ENCODE data around the gene KLHL36.
A peak's percentile ranks its signal among the peaks of the same experiment; 100 is the strongest.

The KLHL36 gene

DNA sequence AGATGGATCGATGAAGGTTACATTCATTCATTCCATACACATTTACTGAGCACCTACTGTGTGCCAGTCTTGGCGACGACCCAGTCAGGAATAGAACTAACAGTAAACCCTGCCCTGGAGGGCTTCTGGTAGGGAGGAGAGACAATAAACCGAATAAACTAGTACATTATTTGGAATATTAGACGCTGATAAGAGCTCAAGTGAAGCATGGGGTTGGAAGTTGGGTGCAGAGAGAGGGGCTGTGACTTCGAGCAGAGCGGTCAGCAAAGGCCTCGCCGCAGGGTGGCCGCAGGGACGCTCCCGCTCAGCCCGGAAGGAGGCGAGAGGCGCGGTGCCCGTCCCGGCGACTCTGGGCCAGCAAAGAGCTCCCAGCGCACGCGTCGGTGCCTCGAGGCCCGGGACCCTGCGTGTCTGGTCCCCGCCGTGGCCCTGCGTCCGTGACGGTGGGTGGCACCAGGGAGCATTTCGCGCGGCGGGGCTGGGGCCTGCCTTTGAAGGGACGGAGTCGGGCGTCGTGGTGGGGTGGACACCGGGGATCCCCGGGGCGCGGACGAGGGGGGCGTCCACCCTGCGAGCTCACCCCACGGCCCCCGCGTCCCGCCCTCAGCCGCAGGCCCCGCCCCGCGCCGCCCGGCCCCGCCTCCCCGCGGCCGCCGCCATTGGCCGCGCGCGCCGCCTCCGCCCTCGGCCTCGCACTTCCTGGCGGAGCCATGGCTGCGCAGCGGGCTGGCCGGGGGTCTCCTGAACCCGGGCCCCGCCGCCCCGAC is at the start of gene KLHL36:
KLHL36 (plus strand) TSS at position 684 of the 767 bp plus-strand sequence. CDS start 2,357 bp downstream, outside the sequence.
- peak; percentile 70 for DNase-seq

DNA sequence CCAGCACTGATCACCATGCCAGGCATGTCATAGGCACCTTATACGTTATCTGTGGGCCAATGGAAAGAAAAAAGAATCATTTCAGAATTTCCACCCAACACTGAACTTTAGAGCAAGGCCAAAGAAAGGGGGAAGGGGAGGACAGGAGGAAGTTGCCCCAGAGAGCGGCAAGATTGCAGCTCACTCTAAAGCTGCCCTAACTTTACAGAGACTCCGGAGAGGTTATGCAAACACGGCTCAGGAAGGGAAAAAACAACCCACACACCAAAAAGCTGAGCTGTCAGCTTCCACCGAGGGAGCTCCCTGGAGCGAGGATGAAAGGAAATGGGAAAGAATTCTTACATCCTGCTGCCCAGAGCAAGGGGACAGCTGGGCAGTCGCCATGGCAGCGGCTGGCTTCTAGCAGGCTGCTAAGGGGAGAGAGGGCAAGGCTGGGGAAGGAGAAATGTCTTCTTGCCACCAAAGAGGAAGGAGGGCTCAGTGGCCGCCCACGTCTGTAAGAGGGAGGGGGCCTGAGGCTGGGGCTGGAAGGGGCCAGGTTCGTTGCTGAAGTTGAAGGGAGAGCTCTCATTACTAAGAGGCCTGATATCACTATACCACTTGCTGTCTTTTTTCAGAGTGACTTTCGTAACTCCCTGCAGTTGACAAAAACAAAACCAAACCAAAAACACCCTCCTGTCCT is 48.6 kb upstream of the KLHL36 start:
- peak; percentile 88 for DNase-seq

DNA sequence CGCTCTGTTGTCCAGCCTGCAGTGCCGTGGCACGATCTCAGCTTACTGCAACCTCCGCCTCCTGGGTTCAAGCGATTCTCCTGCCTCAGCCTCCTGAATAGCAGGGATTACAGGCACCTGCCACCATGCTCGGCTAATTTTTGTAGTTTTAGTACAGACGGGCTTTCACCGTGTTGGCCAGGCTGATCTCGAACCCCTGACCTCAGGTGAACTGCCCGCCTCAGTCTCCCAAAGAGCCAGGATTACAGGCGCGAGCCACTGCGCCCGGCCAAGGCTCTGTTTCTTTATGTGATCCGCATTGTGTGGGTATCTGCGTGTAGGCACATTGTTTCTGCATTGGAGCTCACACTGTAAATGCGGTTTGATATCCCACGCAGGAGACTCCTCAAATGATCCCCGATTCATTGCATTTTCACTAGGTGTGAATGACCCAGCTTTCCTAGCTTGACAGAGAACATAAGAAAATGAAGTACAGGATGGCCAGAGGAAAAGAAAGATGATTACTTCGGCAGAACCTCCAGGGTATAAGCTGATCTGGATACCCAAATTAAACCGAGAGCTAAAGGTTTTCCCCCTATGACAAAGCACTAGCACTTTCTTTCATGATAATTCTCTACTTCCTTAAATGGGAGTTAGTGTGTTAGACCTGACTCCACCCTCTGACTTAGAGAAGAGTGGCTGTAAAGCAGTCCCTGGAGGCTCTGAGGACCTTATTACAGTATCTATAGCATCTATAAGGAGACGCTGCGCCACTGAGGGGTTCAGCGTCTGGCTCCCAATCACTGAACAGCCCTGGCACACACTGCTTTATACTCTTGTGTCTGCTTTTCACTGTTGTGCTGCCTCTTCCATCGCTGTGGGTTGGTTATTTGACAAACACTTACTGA is 47.7 kb upstream of the KLHL36 start:
- DNase-seq: peak; percentile 91

DNA sequence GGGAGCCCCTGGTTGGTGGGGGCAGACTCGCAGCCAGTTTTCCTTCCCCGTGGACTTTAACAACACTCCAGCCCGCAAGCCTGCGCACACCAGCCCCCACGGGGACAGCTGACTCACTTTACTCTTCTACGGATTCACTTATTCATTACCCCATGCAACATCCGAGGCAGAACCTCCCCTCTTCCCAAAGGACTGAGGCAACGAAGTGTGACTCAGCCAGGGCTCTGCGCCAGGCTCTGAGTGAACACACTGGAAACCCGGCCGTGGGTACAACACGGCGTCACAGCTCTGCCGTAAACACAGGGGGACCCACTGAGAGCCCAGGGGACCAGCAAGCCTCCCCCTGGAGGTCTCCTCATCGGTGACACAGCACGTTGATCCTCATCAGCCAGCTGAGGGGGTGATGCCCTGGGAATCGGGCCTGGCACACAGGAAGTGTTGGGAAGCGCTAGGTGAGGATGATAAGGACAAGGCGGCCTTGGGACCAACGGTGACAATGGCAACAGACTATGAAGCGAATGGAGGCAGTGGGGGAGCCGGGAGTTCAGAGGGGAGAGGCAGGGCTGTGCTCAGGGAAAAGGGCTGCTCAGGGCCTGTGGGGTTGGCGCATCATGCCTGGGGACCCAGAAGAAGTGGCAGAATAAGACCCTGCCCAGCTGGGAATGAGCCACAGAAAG is 45.0 kb upstream of the KLHL36 start:
- DNase-seq: peak; percentile 49

DNA sequence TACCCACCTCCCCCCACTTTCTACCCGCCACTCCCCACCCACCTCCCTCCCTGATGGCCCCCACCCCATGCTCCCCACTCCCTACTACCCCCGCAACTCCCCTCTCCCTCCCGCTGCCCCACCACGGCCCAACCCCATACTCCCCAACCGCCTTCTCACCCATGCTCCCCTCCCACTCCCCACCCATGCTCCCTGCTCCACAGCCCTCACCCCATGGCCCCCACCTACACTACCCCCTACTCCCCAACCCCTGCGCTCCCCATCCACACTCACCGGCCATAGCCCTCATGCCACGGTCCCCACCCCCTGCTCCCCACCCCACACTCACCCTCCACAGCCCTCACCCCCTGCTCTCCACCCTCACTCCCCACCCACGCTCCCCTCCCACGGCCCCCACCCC is 44.4 kb upstream of the KLHL36 start:
- no peak for DNase-seq

DNA sequence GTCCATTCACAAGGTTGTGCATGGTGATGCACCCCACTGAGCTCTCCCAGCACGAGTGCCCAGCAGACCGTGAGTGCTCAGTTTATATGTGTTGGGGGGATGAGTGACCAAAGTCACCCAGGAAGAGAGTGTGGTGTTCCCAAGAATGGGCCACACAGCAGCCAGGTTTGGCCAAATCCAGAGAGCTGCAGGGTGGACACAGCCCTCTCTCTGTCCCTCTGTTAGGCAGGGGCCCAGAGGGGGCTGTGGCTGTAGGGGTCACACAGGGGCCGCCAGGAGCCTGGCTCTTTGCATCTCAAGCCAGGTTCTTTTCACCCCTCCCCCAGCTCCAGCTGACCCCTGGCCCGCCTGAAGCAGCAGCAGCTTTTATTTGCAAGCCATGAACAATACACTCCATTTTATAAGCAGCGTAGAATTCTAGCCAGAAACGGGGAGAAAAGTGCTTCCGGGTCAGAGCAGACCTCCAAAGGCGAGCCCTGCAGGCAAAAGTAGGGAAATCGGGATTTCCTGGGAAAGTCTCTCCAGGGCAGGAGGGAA is 43.8 kb upstream of the KLHL36 start:
- no peak for DNase-seq

DNA sequence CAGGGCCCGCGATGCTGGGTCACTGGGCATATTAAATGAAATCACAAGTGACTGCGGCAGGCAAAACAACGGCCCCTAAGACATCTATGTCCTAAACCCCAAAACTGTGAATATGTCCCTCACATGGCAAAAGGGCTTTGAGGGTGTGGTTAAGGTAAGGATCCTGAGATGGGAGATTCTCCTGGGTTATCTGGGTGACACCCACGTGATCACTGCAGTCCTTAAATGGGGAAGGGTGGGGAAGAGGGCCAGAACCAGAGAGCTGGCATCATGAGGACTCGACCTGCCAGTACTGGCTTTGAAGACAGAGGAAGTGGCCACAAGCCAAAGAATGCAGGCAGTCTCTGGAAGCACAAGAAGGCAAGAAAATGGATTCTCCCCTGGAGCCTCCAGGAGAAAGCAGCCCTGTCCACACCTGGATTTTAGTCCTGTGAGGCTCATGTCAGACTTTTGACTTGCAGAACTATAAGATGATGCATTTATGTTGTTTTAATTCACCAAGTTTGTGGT is 42.9 kb upstream of the KLHL36 start:
- DNase-seq: no peak

DNA sequence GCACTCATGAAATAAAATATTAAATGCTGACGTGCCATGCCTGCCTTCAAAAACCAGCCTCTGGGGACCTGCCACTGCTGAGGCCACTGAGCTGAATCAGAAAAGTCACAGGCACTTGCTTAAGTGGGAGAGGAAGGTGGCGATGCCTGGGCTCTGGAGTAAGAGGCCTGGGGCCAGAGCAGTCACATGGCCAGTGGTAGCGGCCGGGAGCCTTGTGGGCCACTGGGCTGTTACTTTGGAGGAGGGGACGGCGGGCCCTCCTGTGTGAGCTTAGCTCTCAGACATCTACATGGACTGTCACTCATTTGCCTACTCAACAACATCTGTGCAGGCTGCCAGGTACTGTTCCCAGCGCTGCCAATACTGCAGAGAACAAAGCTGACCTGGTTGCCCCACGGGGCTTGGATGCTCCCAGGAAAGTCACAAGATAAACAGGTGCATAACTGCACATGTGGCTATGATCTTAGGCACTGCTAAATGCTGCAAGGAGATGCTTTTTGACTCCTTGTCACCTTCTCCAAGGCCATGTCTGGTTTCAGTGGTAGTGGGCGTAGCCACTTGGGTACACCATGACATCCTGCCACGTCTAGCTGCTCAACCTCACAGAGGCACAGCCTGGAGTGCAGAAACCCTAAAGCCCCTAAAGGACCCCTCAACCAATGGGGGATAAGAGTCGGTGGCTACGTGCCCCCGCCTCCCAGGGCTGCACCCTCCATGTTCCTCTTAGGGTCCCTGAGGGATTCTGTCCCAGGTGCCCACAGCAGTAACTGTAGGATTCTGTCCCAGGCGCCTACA is 42.0 kb upstream of the KLHL36 start:
- DNase-seq: no peak

DNA sequence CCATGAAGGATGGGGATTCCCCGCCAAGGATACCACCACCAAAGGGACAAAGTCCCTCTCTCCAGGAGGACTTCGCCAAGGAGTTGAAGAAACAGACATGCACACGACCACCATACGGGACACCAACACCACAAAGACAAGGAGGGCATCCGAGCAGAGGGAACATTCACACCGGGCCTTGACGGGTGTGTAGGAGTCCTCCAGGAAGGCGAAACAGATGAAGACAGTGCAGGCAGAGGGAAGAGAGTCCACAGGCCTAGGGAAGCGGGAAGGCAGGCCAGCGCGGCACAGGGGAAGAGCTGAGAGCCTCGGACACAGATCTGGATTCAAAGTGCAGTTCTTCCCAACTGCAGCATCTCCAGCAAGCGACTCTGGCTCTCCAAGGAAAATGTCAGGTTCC is 41.2 kb upstream of the KLHL36 start:
- DNase-seq: no peak

DNA sequence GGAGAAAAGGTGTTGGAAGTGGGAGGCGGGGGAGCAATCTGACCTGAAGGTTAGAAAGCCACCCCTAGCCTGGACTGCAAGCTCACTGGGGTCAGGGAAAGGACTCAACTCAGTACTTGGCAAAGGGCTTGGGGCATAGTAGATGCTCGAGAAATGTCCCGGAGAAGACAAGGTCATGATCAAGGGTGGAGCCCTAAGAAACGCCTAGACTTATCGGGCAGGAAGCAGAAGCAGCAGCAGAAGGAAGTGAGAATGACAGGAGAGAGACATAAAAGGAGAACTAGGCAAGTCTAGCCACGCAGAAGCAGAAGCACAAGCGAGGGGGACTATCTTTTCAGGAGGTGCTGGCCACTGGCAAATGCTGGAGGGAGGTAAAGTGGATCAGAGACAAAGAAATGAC is 40.6 kb upstream of the KLHL36 start:
- DNase-seq: peak; percentile 95

DNA sequence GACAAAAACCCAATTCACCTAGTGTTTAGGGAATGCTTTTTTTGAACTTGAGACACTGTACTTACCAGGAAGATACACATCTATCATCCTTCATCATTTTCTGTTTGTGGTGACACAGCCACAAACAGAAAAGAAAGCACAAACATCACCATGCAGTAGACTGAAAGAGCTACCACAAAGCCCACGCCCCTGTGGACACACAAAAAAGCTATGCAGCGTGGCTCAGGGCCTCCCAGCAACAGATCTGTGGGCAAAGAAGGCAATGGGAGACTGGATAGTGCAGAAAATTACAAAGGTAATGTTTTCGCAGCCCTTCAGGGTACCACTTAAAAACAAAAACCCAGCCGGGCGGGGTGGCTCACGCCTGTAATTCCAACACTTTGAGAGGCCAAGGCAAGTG is 40.0 kb upstream of the KLHL36 start:
- DNase-seq: peak; percentile 78

DNA sequence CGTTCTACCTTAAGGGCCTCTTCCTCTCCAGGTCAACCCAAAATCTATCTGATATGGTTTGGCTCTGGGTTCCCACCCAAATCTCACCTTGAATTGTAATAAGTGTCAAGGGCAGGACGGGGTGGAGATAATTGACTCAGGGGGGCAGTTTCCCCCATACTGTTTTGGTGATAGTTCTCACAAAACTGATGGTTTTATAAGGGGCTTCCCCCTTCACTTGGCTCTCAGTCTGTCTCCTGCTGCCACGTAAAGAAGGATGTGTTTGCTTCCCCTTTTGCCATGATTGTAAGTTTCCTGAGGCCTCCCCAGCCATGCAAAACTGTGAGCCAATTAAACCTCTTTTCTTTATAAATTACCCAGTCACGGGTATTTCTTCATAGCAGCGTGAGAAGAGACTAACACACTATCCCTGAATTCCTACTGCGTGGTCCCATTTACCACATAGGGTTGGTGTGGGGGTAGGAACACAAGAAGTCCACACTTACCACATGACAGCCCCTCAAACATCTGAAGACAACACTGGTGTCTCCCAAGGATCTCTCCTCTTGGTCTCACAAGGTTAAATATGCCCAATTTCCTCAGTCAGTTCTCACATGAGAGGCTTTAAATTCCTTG is 38.6 kb upstream of the KLHL36 start:
- no peak for DNase-seq

DNA sequence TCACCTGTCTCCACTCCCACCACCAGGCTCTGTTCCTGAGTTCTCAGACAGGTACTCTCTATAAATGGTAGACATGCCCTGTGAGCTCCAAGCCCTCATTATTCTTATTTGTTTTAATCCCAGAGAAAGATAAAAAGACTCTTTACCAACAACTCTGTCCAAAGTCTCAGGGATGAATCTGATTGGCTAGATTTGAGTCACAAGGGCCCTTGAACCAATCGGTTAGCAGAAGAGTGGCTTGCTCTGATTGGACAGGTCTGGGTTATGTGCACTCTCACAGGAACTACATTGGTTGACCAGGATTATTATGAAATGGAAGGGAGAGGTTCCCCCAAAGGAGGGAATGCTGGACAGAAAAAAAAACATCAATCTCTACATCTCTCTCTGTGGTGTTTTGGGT is 37.9 kb upstream of the KLHL36 start:
- no peak for DNase-seq

DNA sequence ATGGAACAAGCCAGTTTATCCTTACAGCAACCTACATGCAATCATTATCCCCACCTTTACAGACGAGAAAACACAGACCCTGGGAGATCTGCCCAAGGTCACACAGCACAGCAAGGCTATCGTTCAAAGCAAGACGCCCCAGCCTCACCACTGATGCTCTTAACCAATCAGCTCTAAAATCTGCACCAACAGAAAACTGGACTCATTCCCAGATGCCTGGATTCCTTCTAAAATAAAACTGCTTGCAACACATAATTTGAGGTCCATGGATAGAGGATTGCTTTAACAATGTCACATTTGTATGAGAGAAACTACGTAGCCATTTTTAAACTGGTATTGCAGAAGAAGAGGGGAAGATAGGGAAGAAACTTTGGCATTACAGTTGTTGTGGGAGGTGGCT is 37.3 kb upstream of the KLHL36 start:
- no peak for DNase-seq

DNA sequence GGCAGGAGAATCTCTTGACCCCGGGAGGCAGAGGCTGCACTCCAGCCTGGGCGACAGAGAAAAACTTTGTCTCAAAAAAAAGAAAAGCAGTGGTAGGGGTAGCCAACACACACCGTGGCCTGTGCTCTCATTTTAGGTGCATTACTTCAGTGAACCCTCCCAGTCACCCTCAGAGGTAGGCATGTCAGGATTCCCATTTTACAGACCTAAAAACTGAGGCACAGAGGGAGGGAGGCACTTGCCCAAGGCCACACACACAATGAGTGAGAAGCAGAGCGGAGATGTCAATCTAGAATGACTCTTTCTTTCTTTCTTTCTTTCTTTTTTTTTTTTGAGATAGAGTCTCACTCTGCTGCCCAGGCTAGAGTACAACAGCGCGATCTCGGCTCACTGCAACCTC is 35.6 kb upstream of the KLHL36 start:
- DNase-seq: no peak

DNA sequence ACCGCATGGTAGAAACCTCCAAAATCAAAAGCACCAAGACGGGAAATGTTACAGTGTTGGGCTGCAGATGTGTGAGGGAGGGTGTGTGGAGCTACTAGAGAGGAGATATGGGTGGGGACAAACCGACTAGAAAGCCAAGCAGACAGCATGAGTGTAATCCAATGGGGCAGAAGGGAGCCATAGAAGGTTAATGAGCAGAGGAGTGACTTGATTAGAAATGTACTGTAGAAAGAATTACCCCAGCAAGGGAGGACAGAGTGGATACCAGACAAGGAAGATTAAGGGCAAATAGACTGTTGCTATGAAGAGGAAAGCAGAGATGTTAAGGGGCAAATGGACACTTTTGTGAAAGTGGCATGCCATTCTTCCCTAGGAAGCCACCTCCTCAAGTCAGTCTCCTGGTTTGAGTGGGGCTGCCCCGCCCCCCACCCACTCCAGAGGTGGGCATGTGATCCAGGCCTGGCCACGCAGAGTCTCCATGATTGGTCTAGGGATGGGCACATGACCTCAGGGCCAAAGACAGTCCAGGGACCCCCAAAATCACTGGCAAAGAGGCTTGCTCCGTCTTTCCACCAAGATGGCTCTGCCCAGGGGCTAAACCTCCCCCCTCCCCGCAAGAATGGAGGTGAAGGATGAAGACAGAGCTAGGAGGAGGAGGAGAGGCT is 34.8 kb upstream of the KLHL36 start:
- no peak for DNase-seq

DNA sequence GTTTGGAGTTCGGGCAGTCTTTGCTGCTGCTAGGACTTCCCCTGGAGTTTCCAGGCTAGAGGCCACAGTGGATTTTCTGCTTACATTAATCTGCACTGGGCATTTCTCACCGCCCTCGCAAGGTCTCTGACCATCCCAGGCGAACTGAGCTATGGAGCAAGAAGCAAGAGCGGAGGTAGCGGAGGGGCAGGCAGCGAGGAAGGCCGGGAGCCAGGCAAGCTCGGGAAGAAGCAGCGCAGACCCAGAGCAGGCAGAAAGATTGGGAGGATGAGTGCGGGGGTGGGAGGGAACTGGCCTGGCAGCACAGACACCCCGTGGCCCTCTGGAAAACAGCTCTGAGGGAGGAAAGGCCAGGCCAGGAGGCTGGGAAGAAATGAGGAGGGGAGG is 34.2 kb upstream of the KLHL36 start:
- no peak for DNase-seq

DNA sequence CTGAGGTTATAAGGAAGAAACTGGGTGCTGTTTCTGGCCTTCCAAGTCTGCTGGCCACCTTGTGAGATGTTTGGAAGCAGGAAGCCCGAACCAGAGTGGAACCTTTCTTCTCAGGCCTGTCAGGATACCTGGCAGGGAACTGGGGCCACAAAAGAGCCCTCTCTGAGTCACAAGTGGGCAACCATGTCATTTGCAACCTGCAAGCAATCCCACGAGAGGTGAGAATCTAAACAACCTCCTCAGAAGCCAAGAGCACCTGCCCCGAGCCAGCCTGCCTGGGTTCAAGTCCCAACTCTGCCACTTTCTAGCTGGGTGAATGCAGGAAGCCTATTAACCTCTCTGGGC is 33.7 kb upstream of the KLHL36 start:
- no peak for DNase-seq

DNA sequence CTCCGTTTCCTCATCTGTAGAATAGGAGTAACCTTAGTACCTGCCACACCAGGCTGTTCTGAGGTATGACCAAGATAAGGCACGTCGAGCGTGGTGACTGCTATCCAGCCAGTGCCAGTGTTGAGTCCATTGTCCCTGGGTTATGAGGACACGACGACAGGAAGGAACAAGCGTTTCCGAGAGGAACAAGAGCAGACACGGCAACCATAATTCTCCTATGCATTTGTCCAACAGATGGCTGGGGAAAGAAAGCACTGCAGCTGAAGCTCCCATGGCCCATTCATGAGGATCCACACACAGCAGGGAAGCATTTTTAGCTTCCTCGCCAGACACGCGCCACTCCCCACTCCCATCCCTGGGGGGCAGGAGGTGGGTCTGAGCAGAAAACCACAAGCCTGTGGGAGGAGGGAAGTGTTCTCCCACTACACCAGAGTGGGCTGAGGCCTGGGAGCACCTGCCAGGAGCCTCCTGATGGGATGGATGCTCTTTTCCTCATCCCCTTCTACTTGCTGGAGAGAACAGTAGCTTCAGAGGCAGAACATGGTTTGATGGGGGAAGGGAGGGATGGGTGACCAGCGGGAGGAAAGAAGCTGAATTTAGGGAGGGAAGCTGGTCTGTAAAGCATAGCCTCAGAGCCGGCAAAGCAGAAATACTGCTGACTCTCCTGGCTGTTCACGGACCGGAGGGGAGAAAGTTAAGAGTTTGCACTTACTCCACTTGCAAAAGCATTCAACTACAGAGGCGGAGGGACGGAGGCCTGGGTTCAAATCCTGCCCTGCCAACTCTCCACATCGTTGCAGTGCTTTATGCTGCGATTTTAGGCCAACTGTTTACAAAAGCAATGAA is 33.1 kb upstream of the KLHL36 start:
- no peak for DNase-seq

DNA sequence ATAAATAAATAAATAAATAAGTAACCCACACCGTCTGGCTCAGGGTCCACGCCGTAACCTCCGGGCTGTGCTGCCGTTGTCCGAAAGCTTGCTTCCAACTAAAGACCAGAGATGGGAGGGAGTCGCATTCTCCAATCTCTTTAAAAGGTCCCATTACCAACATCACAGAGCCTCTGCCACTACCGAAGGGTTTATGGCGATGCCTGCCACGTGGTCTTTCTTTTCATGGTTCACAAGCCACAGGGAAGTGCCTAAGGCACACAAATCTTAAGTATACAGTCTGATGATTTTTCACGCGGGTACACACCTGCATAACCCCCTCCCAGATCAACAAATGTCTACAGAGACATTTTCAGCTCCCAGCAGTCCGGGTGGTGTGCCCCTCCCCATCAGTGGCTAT is 31.8 kb upstream of the KLHL36 start:
- DNase-seq: peak; percentile 44

Measured in hematopoietic multipotent progenitor cell treated with erythropoietin and hydrocortisone succinate and interleukin-3 and kit ligand, for 4 days (in vitro differentiated cells).